ENCODE data around the gene MEF2C. TPM values are rescaled to one million over a fixed set of nuclear protein-coding genes. Genes with fewer than 3 reads are reported as not detected.

The MEF2C gene
- polyA plus RNA-seq, 1 donor (not counting 4 experiments of a cell fraction or from before 2014, with no cell fraction given) = 0.10 TPM

DNA sequence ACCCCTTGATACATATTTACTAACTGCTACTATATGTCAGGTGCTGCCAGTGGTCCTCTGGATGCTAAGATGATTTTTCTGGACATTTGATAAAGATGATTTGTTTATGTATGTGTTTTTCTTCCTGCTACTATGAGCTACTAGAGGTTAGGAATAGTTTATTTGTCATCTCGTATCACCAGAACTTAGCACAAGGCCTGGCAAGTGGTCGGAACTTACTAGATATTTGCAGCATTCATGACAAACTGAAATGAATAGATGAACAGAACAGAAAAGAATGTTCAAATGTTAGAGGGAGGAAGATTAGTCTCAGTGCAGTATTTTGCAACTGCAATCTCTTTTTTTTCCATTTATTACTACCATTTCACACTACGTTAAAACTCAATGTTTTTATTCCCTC, 114.6 kb downstream of the MEF2C start:
- Histone ChIP-seq H3K9me3 (ENCODE audit: control insufficient read depth, low read depth, low read length) (no peaks in the 10 kb centered on the region), H3K4me1 (ENCODE audit: control insufficient read depth, extremely low read depth, insufficient read depth, low read length) (no peaks in the 10 kb centered on the region), H3K36me3 (ENCODE audit: control insufficient read depth in 2 of 2, extremely low read depth in 1 of 2, insufficient read depth in 2 of 2, low read length in 2 of 2) (no peaks in the 10 kb centered on the region), H3K27me3 (ENCODE audit: control insufficient read depth, extremely low read depth, insufficient read depth, low read length) (no peaks in the 10 kb centered on the region), H3K79me2 (ENCODE audit: control insufficient read depth, insufficient read depth, low read length) (no peaks in the 10 kb centered on the region), H3K4me3 (ENCODE audit: control insufficient read depth in 2 of 3, extremely low read depth in 1 of 3, insufficient read depth in 2 of 3, low read depth in 1 of 3, low read length in 3 of 3) (no peak overlapping the region), H3K9ac (ENCODE audit: control insufficient read depth, extremely low read depth, insufficient read depth, low read length) (no peak overlapping the region), H2AFZ (ENCODE audit: control insufficient read depth, low read length) (no peak overlapping the region), H3K9me1 (ENCODE audit: control insufficient read depth, extremely low read depth, insufficient read depth, low read length) (no peaks in the 10 kb centered on the region), H3K27ac (ENCODE audit: control insufficient read depth, insufficient read depth, low read length) (no peak overlapping the region), H4K20me1 (ENCODE audit: control insufficient read depth, extremely low read depth, insufficient read depth, low read length) (no peaks in the 10 kb centered on the region), H3K4me2 (ENCODE audit: control insufficient read depth, extremely low read depth, insufficient read depth, low read depth, low read length) (no peak overlapping the region)
- no peak for TF ChIP-seq EZH2 (IDR thresholded peaks at IDR 0.05; ENCODE audit: low read length)
- TF ChIP-seq, protein P1, sequence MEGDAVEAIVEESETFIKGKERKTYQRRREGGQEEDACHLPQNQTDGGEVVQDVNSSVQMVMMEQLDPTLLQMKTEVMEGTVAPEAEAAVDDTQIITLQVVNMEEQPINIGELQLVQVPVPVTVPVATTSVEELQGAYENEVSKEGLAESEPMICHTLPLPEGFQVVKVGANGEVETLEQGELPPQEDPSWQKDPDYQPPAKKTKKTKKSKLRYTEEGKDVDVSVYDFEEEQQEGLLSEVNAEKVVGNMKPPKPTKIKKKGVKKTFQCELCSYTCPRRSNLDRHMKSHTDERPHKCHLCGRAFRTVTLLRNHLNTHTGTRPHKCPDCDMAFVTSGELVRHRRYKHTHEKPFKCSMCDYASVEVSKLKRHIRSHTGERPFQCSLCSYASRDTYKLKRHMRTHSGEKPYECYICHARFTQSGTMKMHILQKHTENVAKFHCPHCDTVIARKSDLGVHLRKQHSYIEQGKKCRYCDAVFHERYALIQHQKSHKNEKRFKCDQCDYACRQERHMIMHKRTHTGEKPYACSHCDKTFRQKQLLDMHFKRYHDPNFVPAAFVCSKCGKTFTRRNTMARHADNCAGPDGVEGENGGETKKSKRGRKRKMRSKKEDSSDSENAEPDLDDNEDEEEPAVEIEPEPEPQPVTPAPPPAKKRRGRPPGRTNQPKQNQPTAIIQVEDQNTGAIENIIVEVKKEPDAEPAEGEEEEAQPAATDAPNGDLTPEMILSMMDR (optimal IDR thresholded peaks at IDR 0.05 in 1 of 3, IDR thresholded peaks at IDR 0.05 in 1 of 3, conservative IDR thresholded peaks at IDR 0.05 in 1 of 3; ENCODE audit: extremely low read depth in 1 of 3, insufficient read depth in 2 of 3, low read length in 3 of 3) = no peak
- DNase-seq (ENCODE audit: low read depth, low spot score) (no peak), FAIRE-seq (no peak)
- dilution Hi-C loops (cut with MboI; ENCODE audit: extremely low pct_ligation_motif_present, low sequenced_read_pairs) = no loop called here

DNA sequence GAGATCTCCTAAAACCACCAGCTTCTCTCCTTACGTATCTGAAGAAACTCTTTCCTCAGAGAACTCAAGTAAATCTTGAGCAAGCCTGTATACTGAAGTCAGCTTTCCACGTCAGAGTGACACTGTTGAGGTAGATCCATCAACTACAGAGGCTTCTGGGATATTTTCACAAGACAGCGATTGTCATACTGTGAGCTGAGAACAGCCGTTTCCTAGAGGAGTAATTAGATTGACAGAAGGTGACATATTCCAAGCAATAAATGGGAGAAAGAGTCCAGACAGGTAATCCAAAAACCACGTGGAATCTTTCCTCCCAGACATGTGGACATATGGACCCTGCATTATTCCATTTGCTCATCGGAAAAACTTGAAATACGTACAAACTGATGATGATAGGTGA, 117.2 kb downstream of the MEF2C start:
- no peaks in the 10 kb centered on the region for H3K27me3 ChIP-seq (ENCODE audit: control insufficient read depth, extremely low read depth, insufficient read depth, low read length)
- DNase-seq (ENCODE audit: low read depth, low spot score) = no peak
- H3K4me3 ChIP-seq (ENCODE audit: control insufficient read depth in 2 of 3, extremely low read depth in 1 of 3, insufficient read depth in 2 of 3, low read depth in 1 of 3, low read length in 3 of 3) = no peak overlapping the region
- no peak overlapping the region for H3K4me2 ChIP-seq (ENCODE audit: control insufficient read depth, extremely low read depth, insufficient read depth, low read depth, low read length)
- H3K27ac ChIP-seq (ENCODE audit: control insufficient read depth, insufficient read depth, low read length) = no peak overlapping the region
- H2AFZ ChIP-seq (ENCODE audit: control insufficient read depth, low read length) = no peak overlapping the region
- dilution Hi-C loops (cut with MboI; ENCODE audit: extremely low pct_ligation_motif_present, low sequenced_read_pairs) = no loop called here
- TF ChIP-seq, protein P1 (optimal IDR thresholded peaks at IDR 0.05 in 1 of 3, IDR thresholded peaks at IDR 0.05 in 1 of 3, conservative IDR thresholded peaks at IDR 0.05 in 1 of 3; ENCODE audit: extremely low read depth in 1 of 3, insufficient read depth in 2 of 3, low read length in 3 of 3) = no peak
- no peak for TF ChIP-seq EZH2 (IDR thresholded peaks at IDR 0.05; ENCODE audit: low read length)
- H3K79me2 ChIP-seq (ENCODE audit: control insufficient read depth, insufficient read depth, low read length) = no peaks in the 10 kb centered on the region
- H4K20me1 ChIP-seq (ENCODE audit: control insufficient read depth, extremely low read depth, insufficient read depth, low read length) = no peaks in the 10 kb centered on the region
- H3K36me3 ChIP-seq (ENCODE audit: control insufficient read depth in 2 of 2, extremely low read depth in 1 of 2, insufficient read depth in 2 of 2, low read length in 2 of 2) = no peaks in the 10 kb centered on the region
- H3K9me3 ChIP-seq (ENCODE audit: control insufficient read depth, low read depth, low read length) = no peaks in the 10 kb centered on the region
- no peaks in the 10 kb centered on the region for H3K9me1 ChIP-seq (ENCODE audit: control insufficient read depth, extremely low read depth, insufficient read depth, low read length)
- no peaks in the 10 kb centered on the region for H3K4me1 ChIP-seq (ENCODE audit: control insufficient read depth, extremely low read depth, insufficient read depth, low read length)
- no peak for FAIRE-seq
- H3K9ac ChIP-seq (ENCODE audit: control insufficient read depth, extremely low read depth, insufficient read depth, low read length) = no peak overlapping the region

Data from keratinocyte (primary cell).